Right hindlimb (tissue), 1 donor: Measurements from ENCODE around the gene B3GALT5.
"Not testable (repeated sequence)": the region's sequence is repeated elsewhere in the genome, so short reads cannot be mapped to it uniquely, and the experiment has no call there.

Source experiments
- DNase-seq: peaks from one replicate; pipeline ENCODE4 v3.0.0-alpha.2; 2018

The B3GALT5 gene

GRCh38 chr21:39612233-39613040, at the start of gene B3GALT5:
Gene B3GALT5 (plus strand): TSS chr21:39612940. CDS start chr21:39660560, 47,620 bp downstream.
- no peak for DNase-seq

GRCh38 chr21:39564200-39564599, 48.5 kb upstream of the B3GALT5 start:
- peak; percentile 34 for DNase-seq

GRCh38 chr21:39567180-39567972, 45.4 kb upstream of the B3GALT5 start:
- DNase-seq: no peak

GRCh38 chr21:39568361-39568760, 44.4 kb upstream of the B3GALT5 start:
- no peak for DNase-seq

GRCh38 chr21:39575775-39576174, 37.0 kb upstream of the B3GALT5 start:
- DNase-seq: no peak

- no peak for DNase-seq
Observed at GRCh38 chr21:39576518-39577128, 36.1 kb upstream of the B3GALT5 start.

- DNase-seq: no peak
Observed at GRCh38 chr21:39579734-39580332, 32.9 kb upstream of the B3GALT5 start.

- no peak for DNase-seq
Observed at GRCh38 chr21:39580744-39581143, 32.0 kb upstream of the B3GALT5 start.

- DNase-seq: no peak
Observed at GRCh38 chr21:39581414-39581813, 31.3 kb upstream of the B3GALT5 start.

- no peak for DNase-seq
Observed at GRCh38 chr21:39582749-39583148, 30.0 kb upstream of the B3GALT5 start.

- not testable (repeated sequence) for DNase-seq
Observed at GRCh38 chr21:39583586-39583985, 29.2 kb upstream of the B3GALT5 start.

GRCh38 chr21:39587376-39587775, 25.4 kb upstream of the B3GALT5 start:
- no peak for DNase-seq

GRCh38 chr21:39588884-39589283, 23.9 kb upstream of the B3GALT5 start:
- DNase-seq: no peak

- no peak for DNase-seq
Observed at GRCh38 chr21:39593522-39593921, 19.2 kb upstream of the B3GALT5 start.

- DNase-seq: no peak
Observed at GRCh38 chr21:39595465-39595864, 17.3 kb upstream of the B3GALT5 start.

- DNase-seq: no peak
Observed at GRCh38 chr21:39597595-39597994, 15.1 kb upstream of the B3GALT5 start.

GRCh38 chr21:39599191-39599970, 13.4 kb upstream of the B3GALT5 start:
- DNase-seq: no peak

- DNase-seq: no peak
Observed at GRCh38 chr21:39601187-39601928, 11.4 kb upstream of the B3GALT5 start.

GRCh38 chr21:39602076-39602689, 10.6 kb upstream of the B3GALT5 start:
- no peak for DNase-seq

- no peak for DNase-seq
Observed at GRCh38 chr21:39602793-39603192, 9.9 kb upstream of the B3GALT5 start.

- DNase-seq: no peak
Observed at GRCh38 chr21:39604951-39605350, 7.8 kb upstream of the B3GALT5 start.
